PC-9 (cell line): Measurements from ENCODE around the gene CMTM4. TPM values are rescaled to one million over a fixed set of nuclear protein-coding genes. Genes with fewer than 3 reads are reported as not detected.

Source experiments
- BruUV-seq: library from RNA; stranded (reverse); fragments of 400-500 nt; replicated peaks from 2 replicates; lab custom pipeline; 2021; lab: Mats Ljungman, UMichigan
- CTCF ChIA-PET: fragments of 300-600 bp; sonication (Branson Sonifier 250); formaldehyde crosslinking; loops from one replicate; lab custom pipeline; 2022; ENCODE audit warnings: antibody characterized with exemption; lab: Charles Lee
- POLR2A ChIA-PET: fragments of 300-600 bp; sonication (Branson Sonifier 250); formaldehyde crosslinking; loops from one replicate; lab custom pipeline; 2022; ENCODE audit warnings: antibody characterized with exemption; ENCODE audit not compliant: unreplicated experiment; lab: Charles Lee
- DNase-seq, 2 experiments: peaks; one replicate each; pipeline versions ENCODE4 v3.0.0 to v3.0.0-alpha.2; 2015 to 2022; ENCODE audit warnings: mixed read lengths in 1 of 2
- H2AFZ ChIP-seq: fragments of 200-600 bp; sonication (generic); 2 replicates; pipeline ENCODE4 v1.8.1; 2017; ENCODE audit warnings: antibody characterized with exemption
- H3F3A ChIP-seq: fragments of 200-600 bp; sonication (generic); 2 replicates; pipeline ENCODE4 v1.8.1; 2017; ENCODE audit warnings: antibody characterized with exemption, mild to moderate bottlenecking, low read depth; ENCODE audit not compliant: insufficient read depth
- H3K27ac ChIP-seq: fragments of 200-600 bp; sonication (generic); 2 replicates; pipeline ENCODE4 v1.6.1; 2016; ENCODE audit warnings: mixed run types
- H3K27me3 ChIP-seq: fragments of 200-600 bp; sonication (generic); 2 replicates; pipeline ENCODE4 v1.6.1; 2016; ENCODE audit warnings: low read depth, mixed run types; ENCODE audit not compliant: insufficient read depth
- H3K36me3 ChIP-seq: fragments of 200-600 bp; sonication (generic); 2 replicates; pipeline ENCODE4 v1.6.1; 2016; ENCODE audit warnings: low read depth, mixed run types
- H3K4me1 ChIP-seq: fragments of 200-600 bp; sonication (generic); replicated peaks from 2 replicates; pipeline ENCODE4 v1.6.1; 2016; ENCODE audit warnings: mixed run types; ENCODE audit not compliant: insufficient read depth
- H3K4me2 ChIP-seq: fragments of 200-600 bp; sonication (generic); 2 replicates; pipeline ENCODE4 v1.6.1; 2017; ENCODE audit warnings: mixed run types
- H3K4me3 ChIP-seq: fragments of 200-600 bp; sonication (generic); 2 replicates; pipeline ENCODE4 v1.6.1; 2016; ENCODE audit warnings: mixed run types
- H3K79me2 ChIP-seq: fragments of 200-600 bp; sonication (generic); 2 replicates; pipeline ENCODE4 v1.6.1; 2017; ENCODE audit warnings: low read depth, mixed run types
- H3K9me2 ChIP-seq: fragments of 200-600 bp; sonication (generic); 2 replicates; pipeline ENCODE4 v1.8.1; 2017; ENCODE audit warnings: mild to moderate bottlenecking; ENCODE audit not compliant: insufficient read depth
- H3K9me3 ChIP-seq: fragments of 200-600 bp; sonication (generic); 2 replicates; pipeline ENCODE4 v1.8.1; 2016; ENCODE audit warnings: low read depth; ENCODE audit not compliant: insufficient read depth
- H4K20me1 ChIP-seq: fragments of 200-600 bp; sonication (generic); 2 replicates; pipeline ENCODE4 v1.8.1; 2017; ENCODE audit not compliant: insufficient read depth
- CTCF ChIP-seq: fragments of 200-600 bp; sonication (generic); conservative IDR thresholded peaks from 2 replicates; pipeline ENCODE4 v1.6.1; 2017; ENCODE audit warnings: mixed run types, antibody characterized with exemption, mild to moderate bottlenecking, moderate library complexity
- EZH2 ChIP-seq: fragments of 200-600 bp; sonication (generic); IDR thresholded peaks from 2 replicates; pipeline ENCODE4 v1.8.0; 2017; ENCODE audit warnings: antibody characterized with exemption, low read depth
- intact Hi-C: fragments of 100-400 bp; cut with micrococcal nuclease; formaldehyde crosslinking; loops from one replicate; pipeline ENCODE4 v1.10.0; 2022; ENCODE audit not compliant: unreplicated experiment
- total RNA-seq: library from RNA; stranded (reverse); gene quantifications from 2 replicates; pipeline ENCODE4 v1.2.3, GENCODE V29; 2021

The CMTM4 gene
- total RNA-seq, 1 experiment from 2014 or later = 81.3 TPM

GRCh38 chr16:66622863-66623262 is 73.7 kb downstream of the CMTM4 start:
- Histone ChIP-seq H3K27me3 (no peaks in the 10 kb centered on the region), H3K36me3 (no peaks in the 10 kb centered on the region), H3K79me2 (no peaks in the 10 kb centered on the region), H3K4me2 (no peak overlapping the region), H3K27ac (no peak overlapping the region), H4K20me1 (no peaks in the 10 kb centered on the region), H3K4me3 (no peak overlapping the region), H3F3A (peaks cover 21% of the 10 kb centered on the region; the same call in 1 of the 2 replicates), H2AFZ (no peak overlapping the region), H3K4me1 (peaks cover 23% of the 10 kb centered on the region), H3K9me2 (no peaks in the 10 kb centered on the region), H3K9me3 (no peaks in the 10 kb centered on the region)
- DNase-seq = no peak
- TF ChIP-seq CTCF = no peak
- no peak for TF ChIP-seq EZH2
- no TSS peak for BruUV-seq
- intact Hi-C loops = no loop called here
- ChIA-PET CTCF (no interaction called here), POLR2A (no interaction called here)

- TF ChIP-seq EZH2 (no peak), CTCF (no peak)
- no peak for DNase-seq
- no TSS peak for BruUV-seq
- Histone ChIP-seq H3K4me2 (no peak overlapping the region), H4K20me1 (no peaks in the 10 kb centered on the region), H3K36me3 (0 out of 2 replicates have a peak, but pooled peaks cover 6% of the 10 kb centered on the region), H3K79me2 (no peaks in the 10 kb centered on the region), H3K4me1 (peaks cover 31% of the 10 kb centered on the region), H3K9me3 (no peaks in the 10 kb centered on the region), H3F3A (peaks cover 30% of the 10 kb centered on the region), H3K27ac (no peak overlapping the region), H2AFZ (no peak overlapping the region), H3K4me3 (no peak overlapping the region), H3K9me2 (no peaks in the 10 kb centered on the region), H3K27me3 (no peaks in the 10 kb centered on the region)
- intact Hi-C loops = no loop called here
- POLR2A ChIA-PET = no interaction called here
- CTCF ChIA-PET = no interaction called here
Observed at GRCh38 chr16:66621973-66622372, 74.6 kb downstream of the CMTM4 start.

GRCh38 chr16:66620429-66620795 is 76.1 kb downstream of the CMTM4 start:
- peaks cover 30% of the 10 kb centered on the region for H3F3A ChIP-seq
- no peak for DNase-seq
- TF ChIP-seq CTCF (no peak), EZH2 (no peak)
- intact Hi-C loops = no loop called here
- H3K27ac ChIP-seq = no peak overlapping the region
- H2AFZ ChIP-seq = no peak overlapping the region
- no peaks in the 10 kb centered on the region for H3K9me2 ChIP-seq
- H3K79me2 ChIP-seq = no peaks in the 10 kb centered on the region
- H3K4me3 ChIP-seq = no peak overlapping the region
- POLR2A ChIA-PET = no interaction called here
- no peaks in the 10 kb centered on the region for H3K27me3 ChIP-seq
- H3K36me3 ChIP-seq = 0 out of 2 replicates have a peak, but pooled peaks cover 8% of the 10 kb centered on the region
- BruUV-seq = no TSS peak
- no peaks in the 10 kb centered on the region for H3K9me3 ChIP-seq
- H3K4me2 ChIP-seq = no peak overlapping the region
- H3K4me1 ChIP-seq = peaks cover 31% of the 10 kb centered on the region
- CTCF ChIA-PET = interaction anchor here (0.7 kb wide), 2 partner anchors 110 to 1040 kb away, joined by 3 to 7 read pairs; no protein-coding TSS in a partner anchor
- no peaks in the 10 kb centered on the region for H4K20me1 ChIP-seq
